Thyroid gland (tissue), 4 donors: Measurements from ENCODE around the gene OR14I1. TPM values are rescaled to one million over a fixed set of nuclear protein-coding genes. Genes with fewer than 3 reads are reported as not detected.
"Not testable (repeated sequence)": the region's sequence is repeated elsewhere in the genome, so short reads cannot be mapped to it uniquely, and the experiment has no call there.

Experiments
- DNase-seq, 2 donors: peaks; one replicate each; pipeline ENCODE4 v3.0.0-alpha.2; 2019
- H3K27ac ChIP-seq, 3 donors: fragments of 200-600 bp; sonication (generic); 1 replicate in 2 of 3; 2 replicates in 1 of 3; pipeline ENCODE4 v1.5.1; 2016 to 2019; ENCODE audit warnings: mild to moderate bottlenecking in 1 of 3, moderate library complexity in 1 of 3
- H3K27me3 ChIP-seq: fragments of 200-600 bp; sonication (generic); one replicate; pipeline ENCODE4 v1.5.1; 2019
- H3K36me3 ChIP-seq, 2 donors: fragments of 200-600 bp; sonication (generic); one replicate each; pipeline ENCODE4 v1.5.1; 2016 to 2019
- H3K4me1 ChIP-seq, 2 donors: fragments of 200-600 bp; sonication (generic); one replicate each; pipeline ENCODE4 v1.5.1; 2017 to 2019
- H3K4me3 ChIP-seq, 3 donors: fragments of 200-600 bp; sonication (generic); replicated peaks in 1 of 3; 1 replicate in 2 of 3; 2 replicates in 1 of 3; pipeline ENCODE4 v1.5.1; 2016; ENCODE audit warnings: mild to moderate bottlenecking in 1 of 3
- H3K9me3 ChIP-seq: fragments of 200-600 bp; sonication (generic); one replicate; pipeline ENCODE4 v1.5.1; 2017
- WGBS, 2 donors: methylation state at CpG; one replicate each; pipeline ENCODE4 v1.1.5; 2017; 5-methylcytosine and 5-hydroxymethylcytosine counted together
- intact Hi-C: fragments of 100-400 bp; cut with DNase I; formaldehyde crosslinking; loops from one replicate; pipeline ENCODE4 v1.15.1; 2023
- small RNA-seq: library from RNA; depleted of rRNA; stranded (forward); fragments of <200 nt; gene quantifications from one replicate; pipeline ENCODE3, GENCODE V24; 2016
- total RNA-seq, 4 donors: library from RNA; depleted of rRNA; stranded (reverse); fragments of >200 nt; gene quantifications; one replicate each; pipeline ENCODE4 v1.2.3, GENCODE V29; 2016

Gene OR14I1
- total RNA-seq, 4 donors from 2014 or later = not detected

- H3K4me3 ChIP-seq, H3K36me3 ChIP-seq, H3K27ac ChIP-seq, H3K9me3 ChIP-seq, H3K27me3 ChIP-seq, intact Hi-C loops, H3K4me1 ChIP-seq, DNase-seq: not testable (repeated sequence)
- WGBS, 2 donors = 60 to 100% methylated on average over 1 of the region's 3 CpGs
These were observed 47.2 kb downstream of the OR14I1 start, which contains the start of gene OR2T27 for GRCh38 chr1:248655354-248655753. Gene OR2T27, minus strand, starts transcription at chr1:248655528. Its CDS starts 4,644 bp downstream, at chr1:248650884.

Small RNA genes lying within 50 kb of the gene (small RNA-seq; reads per million reads assigned to genes)
- not detected for gene AHCYP8

Other genes with a start within 250 kb of the OR14I1 start
- gene OR2T3, start 229.4 kb downstream of the OR14I1 start, total RNA-seq = not detected
- not detected for gene OR2T5, start 214.2 kb downstream of the OR14I1 start, total RNA-seq
- not detected for gene OR2G6, start 194.7 kb downstream of the OR14I1 start, total RNA-seq
- gene OR2T29, start 140.0 kb downstream of the OR14I1 start, total RNA-seq = not detected
- gene OR2T34, start 128.0 kb downstream of the OR14I1 start, total RNA-seq = not detected
- not detected for gene OR2T10, start 105.1 kb downstream of the OR14I1 start, total RNA-seq
- not detected for gene OR2T11, start 67.7 kb downstream of the OR14I1 start, total RNA-seq
- not detected for gene OR2T35, start 57.5 kb downstream of the OR14I1 start, total RNA-seq
- not detected for gene OR2T27, start 47.2 kb downstream of the OR14I1 start, total RNA-seq
- not detected for gene LYPD8, start 53.0 kb upstream of the OR14I1 start, total RNA-seq
- 10 to 100 TPM; 25.2 to 32.0 (median 30.0) TPM for gene SH3BP5L, start 123.1 kb upstream of the OR14I1 start, total RNA-seq
- 10 to 100 TPM; 43.5 to 82.2 (median 53.7) TPM for gene ZNF672, start 135.5 kb upstream of the OR14I1 start, total RNA-seq
- gene ZNF692, start 156.3 kb upstream of the OR14I1 start, total RNA-seq = 10 to 100 TPM; 17.2 to 59.7 (median 34.1) TPM
- 10 to 100 TPM; 10.0 to 20.3 (median 14.4) TPM for gene PGBD2, start 203.5 kb upstream of the OR14I1 start, total RNA-seq